NT2/D1 (cell line): ENCODE measurements around the gene SPTAN1.

Experiments
- SUZ12 ChIP-seq: IDR thresholded peaks from 2 replicates; pipeline ENCODE4 v1.6.1; 2011; ENCODE audit not compliant: insufficient read length, insufficient read depth; ENCODE audit errors: extremely low read depth
- YY1 ChIP-seq: IDR thresholded peaks from 2 replicates; pipeline ENCODE4 v1.6.1; 2011; ENCODE audit not compliant: insufficient read length, insufficient read depth
- ZNF274 ChIP-seq: IDR thresholded peaks from 2 replicates; pipeline ENCODE4 v1.6.1; 2011; ENCODE audit warnings: mild to moderate bottlenecking, low read depth, low read length

- TF ChIP-seq SUZ12 (no peak), YY1 (no peak), ZNF274 (no peak)
Observed at GRCh38 chr9:128565578-128565977, 13.2 kb downstream of the SPTAN1 start.
